CD14-positive monocyte (primary cell): ENCODE results near the gene HLA-DQA1. TPM values are rescaled to one million over a fixed set of nuclear protein-coding genes. Genes with fewer than 3 reads are reported as not detected.

Source experiments
- DNase-seq, 3 donors: peaks; one replicate each; pipeline ENCODE4 v3.0.0-alpha.2; 2011 to 2022
- H2AFZ ChIP-seq: 2 replicates; pipeline ENCODE4 v1.6.0; 2012; ENCODE audit warnings: mild to moderate bottlenecking, low read depth, low read length, inconsistent platforms; ENCODE audit not compliant: insufficient read depth, poor library complexity, severe bottlenecking
- H3K27ac ChIP-seq, 2 donors: 1 replicate in 1 of 2; 2 replicates in 1 of 2; pipeline ENCODE4 v1.5.1; 2012 to 2013; ENCODE audit warnings: low read length in 2 of 2, control low read depth in 1 of 2, inconsistent platforms in 1 of 2, low read depth in 1 of 2, mild to moderate bottlenecking in 1 of 2
- H3K27me3 ChIP-seq, 2 donors: one replicate each; pipeline versions ENCODE4 v1.6.0 to v1.6.1; 2011 to 2013; ENCODE audit warnings: low read length in 2 of 2; ENCODE audit not compliant: control insufficient read depth in 2 of 2, insufficient read depth in 2 of 2
- H3K36me3 ChIP-seq, 2 donors: replicated peaks in 1 of 2; 1 replicate in 1 of 2; 2 replicates in 1 of 2; pipeline versions ENCODE4 v1.5.1 to v1.6.1; 2012 to 2013; ENCODE audit warnings: low read length in 2 of 2, control low read depth in 1 of 2, inconsistent platforms in 1 of 2, mild to moderate bottlenecking in 1 of 2; ENCODE audit not compliant: insufficient read depth in 2 of 2, control insufficient read depth in 1 of 2
- H3K4me1 ChIP-seq, 2 donors: 1 replicate in 1 of 2; 2 replicates in 1 of 2; pipeline versions ENCODE4 v1.5.1 to v1.6.1; 2012 to 2013; ENCODE audit warnings: low read length in 2 of 2, control low read depth in 1 of 2, inconsistent platforms in 1 of 2, mild to moderate bottlenecking in 1 of 2, moderate library complexity in 1 of 2; ENCODE audit not compliant: insufficient read depth in 2 of 2, control insufficient read depth in 1 of 2
- H3K4me2 ChIP-seq: replicated peaks from 2 replicates; pipeline ENCODE3; 2012; ENCODE audit warnings: low read length, moderate library complexity, mild to moderate bottlenecking; ENCODE audit not compliant: poor library complexity, severe bottlenecking; ENCODE audit errors: extremely low read depth
- H3K4me3 ChIP-seq, 3 experiments: fragments of 200-600 bp in 1 of 3; sonication (generic) in 1 of 3; replicated peaks in 1 of 3; 1 replicate in 2 of 3; 2 replicates in 1 of 3; pipeline ENCODE4 v1.5.1; 2011 to 2013; ENCODE audit warnings: low read length in 3 of 3, mild to moderate bottlenecking in 3 of 3, control low read depth in 2 of 3, low read depth in 2 of 3, inconsistent platforms in 1 of 3, moderate library complexity in 1 of 3
- H3K79me2 ChIP-seq: 2 replicates; pipeline ENCODE4 v1.6.0; 2012; ENCODE audit warnings: mild to moderate bottlenecking, control low read depth, inconsistent platforms, low read length, moderate library complexity; ENCODE audit not compliant: insufficient read depth
- H3K9ac ChIP-seq: 2 replicates; pipeline ENCODE4 v1.6.0; 2017; ENCODE audit warnings: low read length, mild to moderate bottlenecking; ENCODE audit not compliant: insufficient read depth, poor library complexity, severe bottlenecking
- H3K9me3 ChIP-seq, 2 donors: replicated peaks in 1 of 2; 1 replicate in 1 of 2; 2 replicates in 1 of 2; pipeline versions ENCODE4 v1.5.1 to v1.6.1; 2012 to 2013; ENCODE audit warnings: low read length in 2 of 2, control low read depth in 1 of 2; ENCODE audit not compliant: control insufficient read depth in 1 of 2, insufficient read depth in 1 of 2
- H4K20me1 ChIP-seq: 2 replicates; pipeline ENCODE4 v1.6.0; 2012; ENCODE audit warnings: mild to moderate bottlenecking, low read length, control low read depth, moderate library complexity; ENCODE audit not compliant: insufficient read depth
- H3K27ac Mint-ChIP-seq, 7 donors: one replicate each; pipeline ENCODE4 v1.8.0; 2020; ENCODE audit warnings: mild to moderate bottlenecking in 7 of 7, mixed read lengths in 7 of 7, moderate library complexity in 6 of 7, inconsistent platforms in 2 of 7
- H3K27me3 Mint-ChIP-seq, 3 donors: one replicate each; pipeline ENCODE4 v1.8.0; 2021 to 2022; ENCODE audit warnings: low read depth in 3 of 3, mild to moderate bottlenecking in 3 of 3, mixed read lengths in 3 of 3, moderate library complexity in 3 of 3, inconsistent platforms in 1 of 3
- H3K36me3 Mint-ChIP-seq, 2 donors: one replicate each; pipeline ENCODE4 v1.8.0; 2020; ENCODE audit warnings: mixed read lengths in 2 of 2, inconsistent platforms in 1 of 2, mild to moderate bottlenecking in 1 of 2
- H3K4me1 Mint-ChIP-seq: one replicate; pipeline ENCODE4 v1.8.0; 2020; ENCODE audit warnings: mild to moderate bottlenecking, mixed read lengths
- H3K4me3 Mint-ChIP-seq, 2 donors: one replicate each; pipeline ENCODE4 v1.8.0; 2020; ENCODE audit warnings: mild to moderate bottlenecking in 2 of 2, mixed read lengths in 2 of 2, moderate library complexity in 1 of 2
- H3K9me3 Mint-ChIP-seq, 7 donors: one replicate each; pipeline ENCODE4 v1.8.0; 2020 to 2022; ENCODE audit warnings: mixed read lengths in 7 of 7, mild to moderate bottlenecking in 6 of 7, moderate library complexity in 6 of 7, inconsistent platforms in 2 of 7
- WGBS: methylation state at CpG from one replicate; pipeline ENCODE4 v1.1.5; 2013; ENCODE audit warnings: missing lambda C conversion rate; ENCODE audit not compliant: insufficient coverage; 5-methylcytosine and 5-hydroxymethylcytosine counted together
- intact Hi-C, 2 donors: fragments of 100-400 bp; cut with micrococcal nuclease; formaldehyde crosslinking; loops; one replicate each; pipeline versions ENCODE4 v1.15.0 to v1.15.1; 2023
- polyA plus RNA-seq, 3 donors: library from polyadenylated mRNA; depleted of rRNA in 1 of 3; unstranded in 2 of 3; stranded (reverse) in 1 of 3; fragments of 300-500 nt in 2 of 3; fragments of >200 nt in 1 of 3; fragmentation: Illumina TruSeq in 2 of 3; gene quantifications; 1 replicate in 2 of 3; 2 replicates in 1 of 3; pipeline ENCODE4 v1.2.3, GENCODE V29; 2012 to 2021
- TF ChIP-seq, protein P1 (sequence below): fragments of 200-600 bp; IDR thresholded peaks from one replicate; pipeline ENCODE4 v1.8.0; 2022; ENCODE audit warnings: antibody characterized with exemption, mild to moderate bottlenecking

The HLA-DQA1 gene
- polyA plus RNA-seq, 3 donors: 98.1 to 191 (median 117) TPM

DNA sequence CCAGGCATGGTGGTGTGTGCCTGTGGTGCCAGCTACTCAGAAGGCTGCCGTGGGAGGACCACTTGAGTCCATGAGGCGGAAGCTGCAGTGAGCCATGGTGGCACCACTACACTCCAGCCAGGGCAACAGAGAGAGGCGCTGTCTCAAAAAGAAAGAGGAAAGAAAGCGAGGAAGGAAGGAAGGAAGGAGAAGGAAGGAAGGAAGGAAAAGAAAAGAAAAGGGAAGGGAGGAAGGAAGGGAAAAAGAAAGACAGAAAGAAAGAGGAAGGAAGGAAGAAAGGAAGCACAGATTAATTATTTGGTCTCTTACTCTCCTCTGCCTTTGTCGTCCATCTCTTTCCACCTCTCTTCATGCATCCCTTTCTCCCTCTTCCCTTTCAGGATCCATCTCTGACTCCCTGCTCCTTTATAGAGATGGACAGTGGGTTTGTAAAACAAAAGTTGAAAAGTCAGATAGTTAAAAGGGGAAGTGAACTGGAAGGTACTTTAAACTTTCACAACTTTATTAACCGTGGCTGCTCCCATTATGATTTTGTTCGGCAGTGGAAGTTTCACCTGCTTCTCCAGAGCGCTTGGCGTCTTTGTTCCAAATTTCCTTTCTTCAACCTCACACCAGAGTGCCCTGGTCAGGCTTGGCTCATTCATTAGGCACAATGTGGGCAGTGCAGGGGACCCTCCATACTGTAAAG is 1.5 kb downstream of the HLA-DQA1 start:
- Histone ChIP-seq H3K27ac (peak overlapping the region in 1 of 2 donors; percentile 74), H3K79me2 (peaks cover 4% of the 10 kb centered on the region), H2AFZ (no peak overlapping the region), H3K9me3 (no peaks in the 10 kb centered on the region), H3K36me3 (no peaks in the 10 kb centered on the region), H3K9ac (no peak overlapping the region), H4K20me1 (no peaks in the 10 kb centered on the region), H3K4me2 (peak overlapping the region; percentile 59), H3K4me1 (no peaks in the 10 kb centered on the region), H3K4me3 (peak overlapping the region in 1 of 3 experiments; percentile 68), H3K27me3 (no peaks in the 10 kb centered on the region)
- peak in 1 of 3 donors; percentile 14 for DNase-seq
- Mint-ChIP-seq H3K4me3 (peak overlapping the region; percentile 85 to 94), H3K27me3 (peaks cover 2 to 11% (median 7%) of the 10 kb centered on the region in 3 donors), H3K27ac (peak overlapping the region; percentile 68 to 99 (median 93)), H3K4me1 (peaks cover 44% of the 10 kb centered on the region), H3K36me3 (peaks cover 33 to 40% of the 10 kb centered on the region in 2 donors), H3K9me3 (peaks cover 0 to 4% (median 2%) of the 10 kb centered on the region in 7 donors)
- TF ChIP-seq, protein P1, sequence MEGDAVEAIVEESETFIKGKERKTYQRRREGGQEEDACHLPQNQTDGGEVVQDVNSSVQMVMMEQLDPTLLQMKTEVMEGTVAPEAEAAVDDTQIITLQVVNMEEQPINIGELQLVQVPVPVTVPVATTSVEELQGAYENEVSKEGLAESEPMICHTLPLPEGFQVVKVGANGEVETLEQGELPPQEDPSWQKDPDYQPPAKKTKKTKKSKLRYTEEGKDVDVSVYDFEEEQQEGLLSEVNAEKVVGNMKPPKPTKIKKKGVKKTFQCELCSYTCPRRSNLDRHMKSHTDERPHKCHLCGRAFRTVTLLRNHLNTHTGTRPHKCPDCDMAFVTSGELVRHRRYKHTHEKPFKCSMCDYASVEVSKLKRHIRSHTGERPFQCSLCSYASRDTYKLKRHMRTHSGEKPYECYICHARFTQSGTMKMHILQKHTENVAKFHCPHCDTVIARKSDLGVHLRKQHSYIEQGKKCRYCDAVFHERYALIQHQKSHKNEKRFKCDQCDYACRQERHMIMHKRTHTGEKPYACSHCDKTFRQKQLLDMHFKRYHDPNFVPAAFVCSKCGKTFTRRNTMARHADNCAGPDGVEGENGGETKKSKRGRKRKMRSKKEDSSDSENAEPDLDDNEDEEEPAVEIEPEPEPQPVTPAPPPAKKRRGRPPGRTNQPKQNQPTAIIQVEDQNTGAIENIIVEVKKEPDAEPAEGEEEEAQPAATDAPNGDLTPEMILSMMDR: no peak
- intact Hi-C loops: loop anchor here in 1 of 2 donors (2.0 kb wide), 1 partner anchor 104 kb away; no protein-coding TSS in a partner anchor
- WGBS: 0% methylated on average over 1 of the region's 9 CpGs

- intact Hi-C loops: loop anchor here (2.0 to 5.0 kb wide), 2 partner anchors 103 kb away; partner anchors contain the start of gene HLA-DQA2 (in 1 of the 2)
- peak overlapping the region; percentile 54 to 94 for H3K4me3 Mint-ChIP-seq
- no peaks in the 10 kb centered on the region for H3K27me3 ChIP-seq
- H3K4me2 ChIP-seq: peak overlapping the region; percentile 39
- H3K36me3 Mint-ChIP-seq: peaks cover 36 to 45% of the 10 kb centered on the region in 2 donors
- no peak overlapping the region for H3K9ac ChIP-seq
- H3K9me3 Mint-ChIP-seq: peaks cover 0 to 4% (median 2%) of the 10 kb centered on the region in 7 donors
- H3K27ac Mint-ChIP-seq: peak overlapping the region in 5 of 7 donors; percentile 41 to 99 (median 64)
- no peaks in the 10 kb centered on the region for H3K4me1 ChIP-seq
- H3K27ac ChIP-seq: no peak overlapping the region
- no peaks in the 10 kb centered on the region for H3K9me3 ChIP-seq
- no peak for DNase-seq
- 0% methylated on average over 3 of the region's 8 CpGs for WGBS
- H3K27me3 Mint-ChIP-seq: peaks cover 2 to 11% (median 7%) of the 10 kb centered on the region in 3 donors
- peaks cover 4% of the 10 kb centered on the region for H3K79me2 ChIP-seq
- H3K4me1 Mint-ChIP-seq: peaks cover 42% of the 10 kb centered on the region
- H3K36me3 ChIP-seq: no peaks in the 10 kb centered on the region
- peak overlapping the region in 1 of 3 experiments; percentile 49 for H3K4me3 ChIP-seq
- TF ChIP-seq, protein P1: no peak
- no peaks in the 10 kb centered on the region for H4K20me1 ChIP-seq
- H2AFZ ChIP-seq: no peak overlapping the region
Measured at GRCh38 chr6:32639440-32640394, 2.5 kb downstream of the HLA-DQA1 start.
